Retinal pigment epithelial cell (primary cell): ENCODE data around the gene CAV1.
A peak's percentile ranks its signal among the peaks of the same experiment; 100 is the strongest.

Experiments used
- DNase-seq: peaks from one replicate; pipeline ENCODE4 v3.0.0-alpha.2; 2010; ENCODE audit warnings: low read depth
- H3K4me3 ChIP-seq: 2 replicates; pipeline ENCODE4 v1.5.1; 2011; ENCODE audit warnings: mild to moderate bottlenecking, low read length, control low read depth, moderate library complexity
- CTCF ChIP-seq: conservative IDR thresholded peaks from 2 replicates; pipeline ENCODE4 v1.5.1; 2011; ENCODE audit warnings: low read depth, low read length, control low read depth, inconsistent platforms

The CAV1 gene

DNA sequence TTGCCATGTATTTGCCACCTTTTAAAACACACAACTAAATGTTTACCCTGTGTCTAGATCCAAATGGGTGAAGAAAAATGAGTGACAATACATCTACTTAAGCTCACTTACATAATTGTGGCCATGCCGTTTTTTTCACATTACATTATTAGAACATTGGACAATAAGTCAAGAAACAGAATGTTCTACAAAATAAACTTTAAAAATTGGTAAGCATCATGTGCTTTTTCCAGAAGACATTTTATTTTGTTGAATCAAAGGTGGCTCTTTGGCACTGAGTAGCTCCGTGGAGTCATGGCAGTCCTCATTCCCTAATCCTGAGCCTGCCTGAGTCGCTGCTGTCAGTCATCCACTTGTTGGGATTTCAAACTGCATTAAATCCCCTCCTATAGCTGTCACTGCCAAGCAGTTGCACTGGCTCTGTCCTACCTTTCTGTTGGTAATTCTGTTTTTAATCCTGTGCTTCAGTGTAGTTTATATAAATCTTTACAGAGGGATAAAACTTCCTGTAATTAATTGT is 32.3 kb downstream of the CAV1 start:
- no peak overlapping the region for H3K4me3 ChIP-seq
- TF ChIP-seq CTCF, result no peak
- peak; percentile 18 for DNase-seq

- DNase-seq, result no peak
- TF ChIP-seq CTCF, result no peak
- no peak overlapping the region for H3K4me3 ChIP-seq
Observed at GRCh38 chr7:116557901-116558300, 33.1 kb downstream of the CAV1 start.

DNA sequence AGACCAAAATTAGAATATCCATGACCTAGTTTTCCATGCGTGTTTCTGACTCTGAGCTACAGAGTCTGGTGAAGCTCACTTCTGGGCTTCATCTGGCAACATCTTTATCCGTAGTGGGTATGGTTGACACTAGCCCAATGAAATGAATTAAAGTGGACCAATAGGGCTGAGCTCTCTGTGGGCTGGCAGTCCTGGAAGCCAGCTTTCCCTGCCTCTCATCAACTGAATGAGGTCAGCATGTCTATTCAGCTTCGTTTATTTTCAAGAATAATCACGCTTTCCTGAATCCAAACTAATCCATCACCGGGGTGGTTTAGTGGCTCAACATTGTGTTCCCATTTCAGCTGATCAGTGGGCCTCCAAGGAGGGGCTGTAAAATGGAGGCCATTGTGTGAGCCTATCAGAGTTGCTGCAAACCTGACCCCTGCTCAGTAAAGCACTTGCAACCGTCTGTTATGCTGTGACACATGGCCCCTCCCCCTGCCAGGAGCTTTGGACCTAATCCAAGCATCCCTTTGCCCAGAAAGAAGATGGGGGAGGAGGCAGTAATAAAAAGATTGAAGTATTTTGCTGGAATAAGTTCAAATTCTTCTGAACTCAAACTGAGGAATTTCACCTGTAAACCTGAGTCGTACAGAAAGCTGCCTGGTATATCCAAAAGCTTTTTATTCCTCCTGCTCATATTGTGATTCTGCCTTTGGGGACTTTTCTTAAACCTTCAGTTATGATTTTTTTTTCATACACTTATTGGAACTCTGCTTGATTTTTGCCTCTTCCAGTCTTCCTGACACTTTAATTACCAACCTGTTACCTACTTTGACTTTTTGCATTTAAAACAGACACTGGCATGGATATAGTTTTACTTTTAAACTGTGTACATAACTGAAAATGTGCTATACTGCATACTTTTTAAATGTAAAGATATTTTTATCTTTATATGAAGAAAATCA is 35.5 kb downstream of the CAV1 start:
- H3K4me3 ChIP-seq, result no peak overlapping the region
- TF ChIP-seq CTCF, result no peak
- peak; percentile 24 for DNase-seq

DNA sequence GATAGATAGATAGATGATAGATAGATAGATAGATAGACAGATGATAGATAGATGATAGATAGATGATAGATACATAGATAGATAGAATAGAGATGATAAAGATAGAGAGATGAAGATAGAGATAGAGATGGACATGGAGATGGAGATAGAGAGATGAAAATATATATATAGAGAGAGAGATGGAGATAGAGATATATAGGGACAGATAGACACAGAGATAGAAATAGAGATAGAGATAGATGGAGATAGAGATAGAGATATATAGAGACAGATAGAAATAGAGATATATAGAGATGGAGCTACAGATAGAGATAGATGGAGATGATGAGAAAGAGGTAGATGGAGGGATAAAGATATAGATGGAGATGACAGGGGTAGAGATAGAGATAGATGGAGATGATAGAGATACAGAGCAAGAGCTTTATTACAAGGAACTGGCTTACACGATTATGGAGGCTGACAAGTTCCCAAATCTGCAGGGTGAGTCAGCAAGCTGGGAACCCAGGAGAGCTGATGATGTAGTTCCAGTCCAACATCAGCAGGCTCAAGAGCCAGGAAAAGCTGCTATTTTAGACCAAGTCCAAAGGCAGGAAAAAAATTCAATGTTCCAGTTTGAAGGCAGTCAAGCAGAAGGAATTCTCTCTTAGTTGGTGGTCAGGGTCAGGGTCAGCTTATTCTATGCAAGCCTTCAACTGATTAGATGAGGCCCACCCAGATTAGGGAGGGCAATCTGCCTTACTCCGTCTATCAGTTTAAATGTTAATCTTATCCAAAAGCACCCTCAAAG is 37.1 kb downstream of the CAV1 start:
- TF ChIP-seq CTCF, result no peak
- H3K4me3 ChIP-seq, result no peak overlapping the region
- DNase-seq, result no peak

- no peak overlapping the region for H3K4me3 ChIP-seq
- DNase-seq, result no peak
- no peak for TF ChIP-seq CTCF
Observed at GRCh38 chr7:116562529-116563121, 37.8 kb downstream of the CAV1 start.

DNA sequence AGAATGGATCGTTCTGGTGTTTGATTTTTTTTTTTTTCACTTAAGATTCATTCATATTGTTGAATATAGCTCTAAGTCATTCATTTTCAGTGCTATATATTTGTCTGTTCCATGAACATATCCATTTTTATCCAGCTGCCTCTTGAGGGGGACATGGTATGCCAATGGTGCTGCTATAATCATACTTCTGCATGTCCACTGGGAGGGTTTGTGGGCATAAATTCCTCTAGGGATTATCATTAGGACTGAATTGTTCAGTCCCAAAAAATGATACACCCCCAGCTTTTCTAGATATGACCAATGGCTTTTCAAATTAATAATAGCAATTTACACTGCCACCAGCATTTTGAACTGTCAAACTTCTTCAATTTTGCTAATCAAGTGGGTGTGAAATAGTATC is 41.1 kb downstream of the CAV1 start:
- no peak overlapping the region for H3K4me3 ChIP-seq

More for the DNA sequence above, 41.1 kb downstream of the CAV1 start:
- no peak for DNase-seq
- no peak for TF ChIP-seq CTCF
